Measurements from ENCODE around the gene AMDHD2. TPM values are rescaled to one million over a fixed set of nuclear protein-coding genes. Genes with fewer than 3 reads are reported as not detected.
A peak's percentile ranks its signal among the peaks of the same experiment; 100 is the strongest.

The AMDHD2 gene
- total and polyA plus RNA-seq, 4 donors: 7.5 to 25.3 (median 15.7) TPM

GRCh38 chr16:2483939-2484897, 36.0 kb upstream of the AMDHD2 start:
- Histone ChIP-seq H3K36me3 (ENCODE audit: control insufficient read depth in 4 of 4, insufficient read depth in 3 of 4, low read depth in 1 of 4, low read length in 3 of 4) (no peaks in the 10 kb centered on the region), H3K9me3 (ENCODE audit: control insufficient read depth in 4 of 4, low read length in 3 of 4) (no peaks in the 10 kb centered on the region), H3K27ac (ENCODE audit: low read depth in 1 of 2, low read length in 2 of 2) (peak overlapping the region; percentile 5 to 32), H3K27me3 (ENCODE audit: control insufficient read depth in 4 of 4, insufficient read depth in 4 of 4, low read length in 3 of 4) (no peaks in the 10 kb centered on the region), H3K4me1 (ENCODE audit: control insufficient read depth in 4 of 4, insufficient read depth in 4 of 4, low read length in 3 of 4) (peaks cover 21 to 47% (median 30%) of the 10 kb centered on the region in 4 donors), H3K4me3 (ENCODE audit: low read depth in 1 of 3, low read length in 3 of 3) (no peak overlapping the region), H3K9ac (ENCODE audit: low read depth in 1 of 2, low read length in 2 of 2) (no peak overlapping the region)
- TF ChIP-seq JUND (IDR thresholded peaks at IDR 0.05) (no peak), MAX (IDR thresholded peaks at IDR 0.05) (no peak), RAD21 (IDR thresholded peaks at IDR 0.05) (no peak), TAF1 (conservative IDR thresholded peaks at IDR 0.05) (no peak), NR2F2 (IDR thresholded peaks at IDR 0.05) (no peak), ZBTB33 (IDR thresholded peaks at IDR 0.05) (no peak), ATF3 (IDR thresholded peaks at IDR 0.05) (no peak), GABPA (IDR thresholded peaks at IDR 0.05 in 1 of 2, conservative IDR thresholded peaks at IDR 0.05 in 1 of 2) (no peak), SP1 (IDR thresholded peaks at IDR 0.05) (no peak), REST (IDR thresholded peaks at IDR 0.05) (no peak), HNF4A (conservative IDR thresholded peaks at IDR 0.05) (no peak), YY1 (IDR thresholded peaks at IDR 0.05) (no peak), FOXA2 (IDR thresholded peaks at IDR 0.05) (no peak), RXRA (IDR thresholded peaks at IDR 0.05) (no peak), FOXA1 (IDR thresholded peaks at IDR 0.05) (no peak), CTCF (IDR thresholded peaks at IDR 0.05; ENCODE audit: low read depth, low read length, missing input control) (no peak), HNF4G (IDR thresholded peaks at IDR 0.05) (no peak), EGR1 (IDR thresholded peaks at IDR 0.05; ENCODE audit: low read depth in 2 of 2) (no peak)
- 93% methylated on average over 16 of the region's 16 CpGs for WGBS
- DNase-seq (ENCODE audit: low spot score): no peak

Data from liver (tissue), 9 donors.